OCI-LY7 (cell line): ENCODE measurements around the gene ETV5.

ENCODE experiments used
- EZH2phosphoT487 ChIP-seq: fragments of 200-600 bp; sonication (generic); IDR thresholded peaks from 2 replicates; pipeline ENCODE4 v1.6.1; 2018; ENCODE audit warnings: low read depth, borderline replicate concordance, mild to moderate bottlenecking, mixed run types, antibody characterized with exemption, low read length, moderate library complexity, mixed read lengths
- TF ChIP-seq, protein P1 (sequence below): fragments of 200-600 bp; sonication (generic); conservative IDR thresholded peaks from 2 replicates; pipeline ENCODE4 v1.5.1; 2014; ENCODE audit warnings: mild to moderate bottlenecking, antibody characterized with exemption, low read length, moderate library complexity, mixed read lengths

DNA sequence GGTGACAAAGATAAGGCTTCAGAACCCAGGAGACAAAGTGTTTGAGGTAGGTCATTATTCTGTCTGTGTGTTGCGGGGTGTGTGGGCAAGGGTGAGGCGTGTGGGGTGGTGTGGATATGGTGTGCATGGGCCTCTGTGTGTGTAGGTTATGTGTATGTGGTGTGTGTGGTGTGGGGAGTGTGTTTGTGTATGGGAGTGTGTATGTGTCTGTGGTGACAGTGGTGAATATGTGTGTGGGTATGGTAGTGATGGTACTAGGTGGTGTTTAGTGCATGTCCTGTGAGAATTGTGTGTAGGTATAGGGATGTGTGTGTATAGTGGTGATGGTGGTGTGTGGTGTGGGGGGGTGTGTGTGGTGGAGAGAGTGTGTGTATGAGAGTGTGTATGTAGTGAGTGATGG, 16.2 kb upstream of the ETV5 start:
- TF ChIP-seq, protein P1, sequence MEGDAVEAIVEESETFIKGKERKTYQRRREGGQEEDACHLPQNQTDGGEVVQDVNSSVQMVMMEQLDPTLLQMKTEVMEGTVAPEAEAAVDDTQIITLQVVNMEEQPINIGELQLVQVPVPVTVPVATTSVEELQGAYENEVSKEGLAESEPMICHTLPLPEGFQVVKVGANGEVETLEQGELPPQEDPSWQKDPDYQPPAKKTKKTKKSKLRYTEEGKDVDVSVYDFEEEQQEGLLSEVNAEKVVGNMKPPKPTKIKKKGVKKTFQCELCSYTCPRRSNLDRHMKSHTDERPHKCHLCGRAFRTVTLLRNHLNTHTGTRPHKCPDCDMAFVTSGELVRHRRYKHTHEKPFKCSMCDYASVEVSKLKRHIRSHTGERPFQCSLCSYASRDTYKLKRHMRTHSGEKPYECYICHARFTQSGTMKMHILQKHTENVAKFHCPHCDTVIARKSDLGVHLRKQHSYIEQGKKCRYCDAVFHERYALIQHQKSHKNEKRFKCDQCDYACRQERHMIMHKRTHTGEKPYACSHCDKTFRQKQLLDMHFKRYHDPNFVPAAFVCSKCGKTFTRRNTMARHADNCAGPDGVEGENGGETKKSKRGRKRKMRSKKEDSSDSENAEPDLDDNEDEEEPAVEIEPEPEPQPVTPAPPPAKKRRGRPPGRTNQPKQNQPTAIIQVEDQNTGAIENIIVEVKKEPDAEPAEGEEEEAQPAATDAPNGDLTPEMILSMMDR, result no peak
- no peak for TF ChIP-seq EZH2phosphoT487
